CD1c-positive myeloid dendritic cell (primary cell): ENCODE data around the gene EML6.
"Not testable (repeated sequence)": the region's sequence is repeated elsewhere in the genome, so short reads cannot be mapped to it uniquely, and the experiment has no call there.

ENCODE experiments used
- DNase-seq: peaks from one replicate; pipeline ENCODE4 v3.0.0-alpha.2; 2016; ENCODE audit errors: extremely low spot score

Gene EML6

GRCh38 chr2:54801352-54801751, 77.9 kb downstream of the EML6 start:
- no peak for DNase-seq

DNA sequence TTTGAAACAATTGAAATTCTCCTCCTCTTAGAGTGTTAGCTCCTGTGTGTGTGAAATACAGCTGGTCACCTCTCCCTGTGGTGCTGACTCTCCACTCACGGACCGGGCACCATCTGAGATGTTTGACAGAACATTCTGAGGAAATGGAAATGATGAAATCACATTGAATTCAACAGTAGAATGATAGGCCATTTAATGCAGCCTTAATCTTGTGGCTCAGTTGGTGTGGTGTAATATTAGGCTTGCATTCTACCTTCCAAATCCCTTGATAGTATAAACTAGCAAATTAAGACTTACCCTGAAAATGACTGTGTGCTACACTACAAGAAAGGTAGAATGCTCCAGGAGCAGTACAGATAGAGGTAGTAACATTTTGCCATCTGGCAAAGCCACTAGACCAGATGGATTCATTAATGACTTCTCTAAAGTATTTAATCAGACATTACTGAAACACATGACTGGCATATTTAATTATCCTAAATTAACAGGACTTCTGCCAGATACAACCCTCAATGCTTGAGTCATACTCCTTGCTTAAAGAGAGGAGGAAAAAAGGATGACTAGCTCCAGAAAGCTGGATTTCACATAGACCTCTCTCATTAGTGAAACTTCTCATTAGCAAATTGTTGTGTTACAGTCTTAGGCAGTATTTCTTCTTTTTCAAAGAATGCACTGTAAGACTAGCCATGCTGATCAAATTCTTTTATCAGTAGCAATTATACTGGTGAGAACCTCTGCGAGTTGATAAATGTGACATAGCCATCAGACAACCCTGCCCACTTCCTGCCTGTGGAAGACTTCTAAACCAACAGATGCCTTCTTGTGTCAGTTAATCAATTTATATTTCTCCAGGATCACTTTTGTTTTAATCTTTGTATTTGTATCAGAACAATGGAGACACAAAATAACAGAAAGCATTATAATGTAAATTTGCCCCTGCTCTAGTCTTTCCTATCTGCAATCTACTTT, 80.6 kb downstream of the EML6 start:
- DNase-seq = no peak

DNA sequence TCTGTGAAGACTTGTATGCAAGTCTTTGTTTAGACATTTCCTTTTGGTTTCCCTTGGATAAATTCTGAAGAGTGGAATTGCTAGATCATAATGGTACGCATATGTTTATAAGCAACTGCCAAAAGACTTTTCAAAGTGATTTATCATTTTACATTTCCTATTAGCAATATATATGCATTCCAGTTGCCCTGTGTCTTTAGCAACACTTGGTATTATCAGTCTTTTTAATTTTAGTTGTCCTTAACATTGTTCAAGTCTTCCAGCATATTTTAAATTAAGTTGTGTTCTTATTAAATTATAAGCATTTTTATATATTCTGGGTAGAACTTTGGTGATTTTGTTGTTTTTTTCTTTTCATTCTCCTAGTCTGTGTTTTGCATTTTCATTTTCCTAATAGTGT, 81.8 kb downstream of the EML6 start:
- DNase-seq = no peak

DNA sequence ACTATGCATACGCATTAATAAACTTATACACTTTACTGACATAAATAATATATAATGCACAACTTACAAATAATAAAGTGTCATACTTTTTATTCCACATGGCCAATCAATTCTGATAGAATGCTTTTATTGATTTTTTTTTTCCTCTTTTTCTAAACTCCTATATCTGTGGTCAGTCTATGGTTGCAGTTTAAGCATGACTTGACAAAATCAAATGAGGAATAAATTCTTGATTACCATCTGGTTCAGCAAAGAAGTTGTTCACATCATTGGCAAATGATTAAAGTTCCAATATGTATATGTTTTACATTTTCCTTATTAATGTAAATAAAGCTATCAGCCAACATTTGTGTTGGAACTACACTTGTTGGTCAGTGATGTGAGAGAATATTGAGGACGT, 83.5 kb downstream of the EML6 start:
- no peak for DNase-seq

GRCh38 chr2:54808661-54809060, 85.2 kb downstream of the EML6 start:
- DNase-seq = no peak

DNA sequence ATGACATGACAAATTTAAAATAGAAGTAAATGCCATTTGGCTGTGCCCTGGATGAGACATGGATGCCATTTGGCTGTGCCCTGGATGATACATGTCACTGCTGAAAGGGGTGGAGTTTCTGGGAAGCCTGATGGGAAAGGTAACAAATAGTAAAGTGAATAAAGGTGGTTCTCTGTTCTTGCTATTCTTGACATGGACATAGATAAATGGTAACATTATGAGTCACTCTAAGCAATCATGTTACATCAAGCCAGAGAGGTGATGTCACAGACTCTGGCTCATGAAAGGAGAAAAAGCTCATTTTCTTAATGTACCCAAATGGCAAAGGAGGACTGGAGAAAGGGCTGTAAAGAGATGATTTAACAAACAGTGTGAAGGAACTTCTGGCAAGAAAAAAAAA, 86.4 kb downstream of the EML6 start:
- no peak for DNase-seq

DNA sequence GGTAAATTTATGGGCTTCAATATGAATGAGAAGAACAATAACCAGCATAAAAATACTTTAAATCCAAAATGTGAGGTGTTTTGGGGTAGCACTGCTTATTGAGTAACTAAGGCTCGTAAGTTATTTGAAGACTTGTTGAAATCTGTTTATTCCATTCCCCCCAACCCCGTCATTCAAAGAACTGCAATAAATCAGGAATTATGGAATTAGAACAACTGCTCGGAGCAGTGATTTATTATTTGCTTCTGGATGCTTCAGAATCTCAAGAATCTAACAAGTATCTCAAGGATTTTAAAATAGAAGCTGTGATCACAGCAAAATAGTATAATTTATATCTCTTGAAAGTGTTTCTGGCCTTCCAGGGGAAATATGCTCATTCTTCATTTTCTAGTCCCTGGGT, 86.8 kb downstream of the EML6 start:
- no peak for DNase-seq

- DNase-seq = no peak
Observed at GRCh38 chr2:54813584-54813983, 90.1 kb downstream of the EML6 start.

DNA sequence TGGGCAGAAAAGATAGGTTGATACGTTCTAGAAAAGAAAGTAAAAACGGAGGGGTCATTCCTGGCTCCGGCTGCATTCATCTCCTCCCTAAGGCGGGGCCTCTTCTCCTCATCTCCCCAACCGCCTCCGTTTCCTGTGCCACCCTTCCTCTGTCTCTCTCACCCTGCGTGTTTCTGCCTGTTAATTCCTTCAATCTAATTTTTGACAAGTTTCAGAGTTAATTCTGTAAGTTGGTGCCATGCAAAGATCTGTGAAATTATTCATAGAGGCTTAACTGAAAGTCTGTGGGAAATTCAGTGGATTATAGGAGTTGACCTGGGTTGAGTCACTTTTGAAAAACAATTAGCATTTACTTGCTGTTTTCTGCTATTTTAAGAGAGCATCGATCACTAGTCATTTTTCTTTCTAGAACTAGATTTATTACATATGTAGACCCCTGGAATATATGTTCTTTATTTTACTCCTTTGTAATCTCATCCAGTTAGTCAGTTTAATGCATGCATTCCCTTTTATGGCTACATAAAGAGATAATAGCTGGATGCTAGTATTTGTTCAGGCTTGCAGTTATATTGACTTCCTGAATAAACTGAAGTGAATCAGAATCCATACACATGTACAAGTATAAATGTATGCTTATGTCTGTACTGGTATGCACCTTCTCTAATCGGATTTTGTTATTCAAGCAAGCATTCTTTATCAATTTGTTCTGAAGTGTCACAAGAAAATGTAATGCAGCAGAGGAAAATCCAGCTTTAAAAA, 91.1 kb downstream of the EML6 start:
- DNase-seq = no peak

- no peak for DNase-seq
Observed at GRCh38 chr2:54815148-54815539, 91.7 kb downstream of the EML6 start.

DNA sequence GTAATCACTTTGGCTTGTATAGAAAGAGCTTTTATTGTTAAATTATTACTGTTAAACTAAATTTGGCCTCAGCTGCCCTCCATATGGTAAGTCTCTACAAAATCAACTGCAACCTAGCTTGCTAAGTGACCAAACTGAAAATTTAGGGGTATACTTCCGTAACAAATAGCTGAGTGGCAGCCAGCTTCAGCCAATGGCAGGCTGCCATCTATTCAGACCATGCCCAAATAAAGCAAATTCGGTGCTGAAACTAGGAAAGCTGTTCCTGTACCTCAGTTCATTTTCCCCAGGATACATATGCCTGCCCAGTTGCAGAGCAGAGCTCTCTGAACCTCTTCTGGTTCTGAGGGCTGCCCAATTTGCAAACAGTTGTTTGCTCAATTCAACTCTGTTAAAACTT, 94.8 kb downstream of the EML6 start:
- no peak for DNase-seq

DNA sequence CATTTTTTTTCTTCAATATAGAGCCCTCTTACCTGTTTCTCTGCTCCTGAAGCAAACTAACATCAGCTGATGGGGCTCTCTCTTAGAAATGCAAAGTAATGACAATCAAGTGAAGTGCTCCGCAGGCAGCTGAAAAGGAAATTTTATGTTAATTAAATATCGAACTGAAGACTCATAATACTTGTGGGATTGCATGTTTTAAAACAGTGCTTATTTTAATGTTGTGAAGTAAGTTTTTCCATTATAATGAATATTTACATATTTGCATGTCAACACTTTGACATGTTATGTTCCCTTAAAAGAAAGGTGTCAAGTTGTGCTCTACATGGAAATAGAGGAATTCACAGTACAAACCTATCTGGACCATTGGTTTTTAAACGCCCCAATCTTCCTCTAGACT, 97.1 kb downstream of the EML6 start:
- no peak for DNase-seq

GRCh38 chr2:54824567-54824966, 101.1 kb downstream of the EML6 start:
- no peak for DNase-seq

DNA sequence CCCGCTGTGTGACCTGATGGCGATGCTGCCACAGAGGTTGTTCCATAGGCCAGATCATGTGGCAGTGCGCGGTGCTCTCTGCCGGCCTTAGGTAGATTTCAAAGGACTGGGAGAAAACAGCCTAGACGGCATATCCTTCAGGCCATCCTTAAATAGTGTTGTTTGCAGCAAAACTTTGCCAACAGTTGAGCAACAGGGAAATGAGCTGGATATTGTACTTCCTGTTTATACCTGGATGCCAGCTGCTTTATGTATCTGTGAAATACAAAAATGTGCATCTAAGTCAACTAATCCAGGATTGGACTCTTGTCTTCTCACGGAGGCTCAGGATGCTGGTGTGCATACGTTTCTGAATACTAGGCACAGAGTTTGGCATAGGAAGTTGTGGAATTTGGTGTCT, 107.1 kb downstream of the EML6 start:
- DNase-seq = no peak

- DNase-seq = no peak
Observed at GRCh38 chr2:54831480-54831879, 108.0 kb downstream of the EML6 start.

DNA sequence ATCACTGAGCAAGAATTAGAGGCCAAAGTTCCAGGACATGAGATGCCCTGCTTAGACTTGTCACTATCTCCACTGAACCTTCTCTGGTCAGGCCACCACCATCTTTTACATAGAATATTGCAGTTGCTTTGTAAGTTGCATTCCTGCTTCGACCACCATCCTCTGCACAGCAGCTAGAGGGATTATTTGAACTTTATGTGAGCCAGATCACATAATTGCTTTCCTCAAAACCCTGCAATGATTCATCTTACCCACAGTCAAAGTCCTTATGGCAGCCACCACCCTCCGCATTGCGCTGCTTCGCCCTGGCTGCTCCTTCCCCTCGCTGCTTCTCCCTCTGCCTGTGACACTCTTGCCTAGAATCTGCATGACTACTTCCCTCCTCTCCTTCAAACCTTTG, 111.3 kb downstream of the EML6 start:
- no peak for DNase-seq

- no peak for DNase-seq
Observed at GRCh38 chr2:54836477-54836876, 113.0 kb downstream of the EML6 start.

DNA sequence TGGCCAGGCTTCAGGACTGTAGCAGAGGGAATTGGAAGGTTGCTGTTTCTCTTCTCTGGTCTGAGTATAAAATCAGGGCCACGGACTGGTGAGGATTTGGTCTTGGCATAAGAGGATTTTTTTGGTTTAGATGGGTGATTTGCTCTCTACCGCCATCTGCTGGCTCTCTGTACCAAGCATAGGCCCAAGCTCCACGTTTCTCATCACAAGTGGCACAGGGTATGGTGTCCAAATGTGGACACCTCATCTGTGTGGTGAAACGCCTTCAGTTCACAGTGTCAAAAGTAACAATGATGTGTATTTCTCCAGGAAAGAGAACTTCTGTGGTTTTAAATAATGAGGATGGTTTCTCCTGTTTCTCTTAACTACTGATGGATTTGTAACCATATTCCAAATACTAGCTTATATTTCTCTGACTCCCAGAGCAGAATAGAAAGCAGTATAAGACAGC, 115.1 kb downstream of the EML6 start:
- peak; percentile 64 for DNase-seq

DNA sequence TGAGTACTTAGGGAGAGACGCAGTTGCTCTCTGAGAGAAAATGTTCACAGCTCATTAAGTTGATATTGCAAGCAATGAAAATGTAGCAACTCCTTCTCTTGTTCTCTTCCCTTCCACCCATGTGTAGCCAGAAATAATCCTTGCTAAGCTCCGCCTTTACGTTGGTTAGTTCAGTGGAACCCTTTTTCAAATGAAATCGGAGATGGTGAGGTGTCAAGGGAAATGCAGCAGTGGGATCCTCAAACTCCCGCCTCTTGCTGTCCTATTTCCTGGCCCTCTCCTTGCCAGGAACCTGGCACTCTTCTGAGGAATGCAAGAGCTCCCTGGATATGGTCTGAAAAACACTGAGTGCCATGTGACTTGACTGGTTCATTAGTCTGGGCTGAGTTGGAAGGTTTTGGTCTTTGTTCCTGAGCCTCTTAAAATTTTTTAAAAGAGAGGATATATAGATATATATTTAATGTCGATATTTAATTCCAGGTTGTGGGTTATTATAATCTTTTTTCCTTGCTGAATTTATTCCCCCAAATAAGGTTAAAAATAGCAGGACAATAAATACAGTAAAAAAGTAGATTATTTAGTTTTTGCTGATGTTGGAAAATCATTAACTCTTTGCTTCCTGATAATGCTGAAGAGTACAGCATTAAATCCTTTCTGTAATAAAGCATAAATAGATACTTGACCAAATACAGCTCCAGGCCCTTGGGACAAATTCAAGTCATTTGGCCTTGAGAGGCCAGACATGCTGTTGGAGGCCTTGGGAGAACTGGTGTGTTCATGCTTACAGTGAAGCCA, 116.2 kb downstream of the EML6 start:
- no peak for DNase-seq

DNA sequence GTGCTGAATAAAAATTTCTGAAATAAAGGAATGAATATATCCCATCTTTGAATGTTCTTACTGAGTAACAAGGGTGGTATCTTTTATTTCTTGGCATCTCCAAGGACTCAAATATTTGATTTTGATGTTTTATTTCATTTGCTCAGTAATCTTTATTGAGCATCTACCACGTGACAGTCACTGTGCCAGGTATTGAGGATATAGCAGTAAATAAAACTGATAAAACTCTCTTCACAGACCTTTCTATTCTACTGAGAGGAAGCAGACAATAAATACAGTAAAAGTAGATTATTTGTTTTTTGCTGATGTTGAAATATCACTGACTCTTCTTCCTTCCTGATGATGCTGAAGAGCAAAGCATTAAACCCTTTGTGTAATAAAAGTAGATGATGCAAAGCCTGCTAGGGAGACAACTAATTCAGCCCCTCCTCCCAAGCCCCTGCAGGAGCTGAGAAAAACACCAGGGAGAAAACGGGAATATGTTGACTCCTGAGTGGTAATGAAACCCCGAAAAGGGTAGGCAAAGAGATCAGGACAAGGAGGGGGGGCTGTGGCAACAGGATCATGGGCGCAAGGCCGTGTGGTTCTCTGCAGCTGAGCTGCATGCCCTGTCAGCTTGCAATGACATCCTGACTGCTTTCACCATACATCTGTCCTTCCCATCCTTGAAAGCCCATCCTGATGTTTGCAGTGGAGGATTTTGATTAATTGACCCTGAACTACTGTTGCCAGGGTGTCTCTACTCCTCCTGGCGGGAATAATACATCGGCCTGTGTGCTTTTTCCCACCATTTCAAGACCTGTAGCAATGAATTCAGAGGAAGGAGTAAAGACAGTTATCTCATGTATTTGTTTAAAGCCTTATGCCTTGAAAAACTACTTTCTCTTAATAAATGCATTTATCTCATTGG, 117.4 kb downstream of the EML6 start:
- DNase-seq = no peak

- not testable (repeated sequence) for DNase-seq
Observed at GRCh38 chr2:54841500-54841899, 118.0 kb downstream of the EML6 start.
